ENCODE measurements around the gene KRT37.

Gene KRT37

DNA sequence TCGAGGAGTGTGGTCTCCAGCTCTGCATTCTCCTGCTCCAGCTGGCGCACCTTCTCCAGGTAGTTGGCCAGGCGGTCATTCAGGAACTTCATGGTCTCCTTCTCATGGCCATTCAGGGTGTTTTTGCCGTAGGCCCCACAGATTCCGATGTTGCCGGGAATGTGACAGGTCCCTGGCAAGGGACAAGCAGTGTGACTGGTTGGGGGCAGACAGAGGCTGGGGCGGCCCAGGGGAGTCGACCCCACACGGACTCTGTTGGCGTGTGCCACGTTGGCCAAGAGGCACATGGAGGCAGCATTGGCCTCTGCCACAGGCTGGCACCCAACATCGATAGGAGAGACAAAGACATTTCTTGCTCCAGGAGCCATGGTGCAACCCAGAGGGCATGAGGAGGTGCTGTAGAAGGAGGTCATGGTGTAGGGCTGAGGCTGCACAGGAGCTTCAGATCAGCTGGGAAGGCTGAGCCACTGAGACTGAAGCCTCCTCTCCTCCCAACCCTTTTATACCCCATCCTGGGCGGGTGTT lies at the start of gene KRT37:
TSS of gene KRT37 (minus strand) at position 475 of the 525 bp plus-strand sequence. CDS start at position 413, 62 bp downstream.
- Mint-ChIP-seq H3K4me1 (ENCODE audit: low read depth) (peaks cover 8% of the 10 kb centered on the region), H3K4me3 (no peak within 1 kb of the TSS), H3K27me3 (no peaks in the 10 kb centered on the region), H3K9me3 (ENCODE audit: low read depth) (no peaks in the 10 kb centered on the region), H3K27ac (no peak within 1 kb of the TSS), H3K36me3 (peaks cover 2% of the 10 kb centered on the region)

DNA sequence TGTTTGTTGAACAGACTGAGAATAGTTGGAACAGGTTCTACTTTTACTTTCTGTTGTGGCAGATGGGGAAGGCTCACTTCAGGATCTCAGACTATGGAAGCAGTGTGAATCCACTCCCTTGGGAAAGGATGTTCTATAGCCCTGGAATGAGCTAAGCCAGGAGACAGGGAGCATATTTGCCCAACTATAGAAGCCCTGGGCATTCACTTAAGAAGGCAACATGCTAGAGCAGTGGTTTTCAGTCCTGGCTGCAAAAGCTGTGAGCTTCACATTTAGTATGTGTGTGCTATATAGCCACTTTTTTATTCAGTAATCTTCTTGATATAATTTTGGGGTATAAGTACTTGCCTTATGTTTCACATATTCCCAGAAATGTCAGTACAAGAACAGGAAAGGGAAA lies 44.0 kb upstream of the KRT37 start:
- no peak overlapping the region for H3K4me3 Mint-ChIP-seq
- H3K27me3 Mint-ChIP-seq, result no peaks in the 10 kb centered on the region
- H3K9me3 Mint-ChIP-seq (ENCODE audit: low read depth), result no peaks in the 10 kb centered on the region
- H3K4me1 Mint-ChIP-seq (ENCODE audit: low read depth), result no peaks in the 10 kb centered on the region
- H3K27ac Mint-ChIP-seq, result no peak overlapping the region
- H3K36me3 Mint-ChIP-seq, result peaks cover 6% of the 10 kb centered on the region

DNA sequence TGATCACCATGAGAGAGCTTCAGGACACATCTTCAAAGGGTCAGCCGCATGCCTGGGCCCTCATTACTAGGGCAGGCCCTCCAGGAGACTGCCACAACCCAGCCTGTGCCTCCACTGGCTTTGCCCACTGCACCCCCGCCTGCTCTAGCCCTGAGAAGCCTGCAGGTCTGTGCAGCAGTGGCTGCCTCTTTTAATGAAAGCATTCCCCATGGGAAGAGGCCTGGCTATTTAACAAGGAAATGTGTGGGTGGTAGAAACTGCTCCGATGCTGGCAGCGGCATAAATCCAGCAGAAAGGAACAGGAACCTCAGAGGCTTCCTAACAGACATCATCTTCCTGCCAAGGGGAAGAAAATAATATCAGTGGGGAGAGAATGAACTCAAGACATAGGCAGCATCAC lies 43.2 kb upstream of the KRT37 start:
- no peaks in the 10 kb centered on the region for H3K9me3 Mint-ChIP-seq (ENCODE audit: low read depth)
- H3K27me3 Mint-ChIP-seq, result no peaks in the 10 kb centered on the region
- H3K4me1 Mint-ChIP-seq (ENCODE audit: low read depth), result no peaks in the 10 kb centered on the region
- H3K27ac Mint-ChIP-seq, result no peak overlapping the region
- H3K4me3 Mint-ChIP-seq, result no peak overlapping the region
- peaks cover 3% of the 10 kb centered on the region for H3K36me3 Mint-ChIP-seq

DNA sequence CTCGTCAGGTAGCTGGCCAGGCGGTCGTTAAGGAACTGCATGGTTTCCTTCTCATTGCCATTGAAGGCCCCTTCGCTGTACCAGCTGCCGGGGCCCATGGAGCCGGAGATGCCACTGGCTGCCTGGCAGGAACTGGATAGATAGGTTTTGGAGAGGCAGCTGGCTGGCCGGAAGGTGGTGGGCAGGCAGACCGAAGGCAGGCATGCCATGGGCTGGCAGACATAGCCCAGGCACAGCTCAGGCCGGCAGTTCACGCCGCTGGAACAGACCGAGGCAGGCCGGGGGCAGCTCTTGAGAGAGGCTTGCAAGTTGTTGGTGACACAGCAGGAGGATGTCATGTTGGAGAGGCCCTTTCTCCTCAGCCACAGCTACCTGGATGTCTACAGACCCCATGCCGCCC lies 42.6 kb upstream of the KRT37 start, which contains the start of gene KRT32:
TSS of gene KRT32 (minus strand) at position 399 of the 400 bp plus-strand sequence. CDS start at position 338, 61 bp downstream.
- H3K9me3 Mint-ChIP-seq (ENCODE audit: low read depth), result no peaks in the 10 kb centered on the region
- no peaks in the 10 kb centered on the region for H3K4me1 Mint-ChIP-seq (ENCODE audit: low read depth)
- H3K27ac Mint-ChIP-seq, result no peak within 1 kb of the TSS
- no peaks in the 10 kb centered on the region for H3K27me3 Mint-ChIP-seq
- no peak within 1 kb of the TSS for H3K4me3 Mint-ChIP-seq
- H3K36me3 Mint-ChIP-seq, result peaks cover 3% of the 10 kb centered on the region

DNA sequence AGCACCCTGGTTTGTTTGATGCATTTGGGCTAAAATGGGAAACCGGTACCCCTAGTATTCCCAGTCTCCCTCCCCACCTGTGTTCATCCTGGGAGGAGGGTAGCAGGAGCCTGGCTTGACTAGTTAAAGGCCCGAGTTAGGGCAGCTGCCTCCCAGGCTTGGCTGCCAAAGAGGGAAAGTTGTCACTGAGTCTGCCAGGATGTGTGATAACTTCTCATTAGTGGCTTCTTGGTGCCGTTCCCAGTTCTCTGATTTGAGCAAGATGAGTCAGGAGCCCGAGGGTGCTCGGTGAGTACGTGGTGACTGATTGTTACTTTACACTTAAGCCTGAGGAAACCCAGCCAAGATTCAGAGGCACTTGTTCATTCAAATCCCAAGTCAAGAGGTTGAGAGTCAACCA lies 40.3 kb upstream of the KRT37 start:
- Mint-ChIP-seq H3K9me3 (ENCODE audit: low read depth) (no peaks in the 10 kb centered on the region), H3K4me3 (no peak overlapping the region), H3K27me3 (no peaks in the 10 kb centered on the region), H3K4me1 (ENCODE audit: low read depth) (no peaks in the 10 kb centered on the region), H3K27ac (no peak overlapping the region), H3K36me3 (no peaks in the 10 kb centered on the region)

DNA sequence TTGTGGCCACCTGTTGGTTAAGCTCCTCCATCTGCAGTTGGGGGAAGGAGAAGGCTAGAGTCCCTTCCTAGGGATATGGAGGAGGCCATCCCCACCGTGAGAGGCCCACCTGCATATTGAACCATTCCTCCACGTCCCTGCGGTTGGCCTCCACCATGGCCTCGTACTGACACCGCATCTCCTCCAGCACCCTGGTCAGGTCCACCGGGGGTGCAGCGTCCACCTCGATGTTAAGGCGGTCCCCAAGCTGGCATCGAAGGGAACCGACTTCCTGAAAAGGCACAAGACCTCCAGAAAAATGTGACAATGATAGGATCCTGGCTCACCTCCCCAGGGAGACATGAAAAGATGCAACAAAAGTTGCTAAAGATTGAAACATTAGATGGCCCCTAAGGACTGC lies 39.8 kb upstream of the KRT37 start:
- Mint-ChIP-seq H3K27ac (no peak overlapping the region), H3K9me3 (ENCODE audit: low read depth) (no peaks in the 10 kb centered on the region), H3K4me3 (no peak overlapping the region), H3K27me3 (no peaks in the 10 kb centered on the region), H3K36me3 (no peaks in the 10 kb centered on the region), H3K4me1 (ENCODE audit: low read depth) (no peaks in the 10 kb centered on the region)

DNA sequence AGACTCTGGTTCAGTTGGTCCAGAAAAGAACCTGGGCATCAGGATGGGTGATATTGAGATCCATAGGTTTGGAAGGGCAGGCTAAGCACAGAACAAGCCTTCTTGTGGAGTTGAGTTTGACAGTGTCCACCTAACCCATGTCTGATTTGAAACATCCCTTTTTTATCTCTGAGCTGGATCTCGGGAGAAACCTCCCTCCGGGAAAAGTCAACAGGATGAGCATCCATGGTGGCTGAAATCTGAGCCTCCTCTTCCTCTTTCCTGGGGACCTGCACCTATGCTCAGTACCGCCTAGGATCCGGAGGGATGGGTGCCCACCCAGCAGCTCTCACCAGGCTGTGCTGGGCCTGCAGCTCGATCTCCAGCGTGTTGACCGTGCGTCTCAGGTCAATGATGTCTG lies 39.4 kb upstream of the KRT37 start:
- H3K9me3 Mint-ChIP-seq (ENCODE audit: low read depth), result no peaks in the 10 kb centered on the region
- H3K4me3 Mint-ChIP-seq, result no peak overlapping the region
- no peak overlapping the region for H3K27ac Mint-ChIP-seq
- no peaks in the 10 kb centered on the region for H3K27me3 Mint-ChIP-seq
- no peaks in the 10 kb centered on the region for H3K4me1 Mint-ChIP-seq (ENCODE audit: low read depth)
- H3K36me3 Mint-ChIP-seq, result no peaks in the 10 kb centered on the region

DNA sequence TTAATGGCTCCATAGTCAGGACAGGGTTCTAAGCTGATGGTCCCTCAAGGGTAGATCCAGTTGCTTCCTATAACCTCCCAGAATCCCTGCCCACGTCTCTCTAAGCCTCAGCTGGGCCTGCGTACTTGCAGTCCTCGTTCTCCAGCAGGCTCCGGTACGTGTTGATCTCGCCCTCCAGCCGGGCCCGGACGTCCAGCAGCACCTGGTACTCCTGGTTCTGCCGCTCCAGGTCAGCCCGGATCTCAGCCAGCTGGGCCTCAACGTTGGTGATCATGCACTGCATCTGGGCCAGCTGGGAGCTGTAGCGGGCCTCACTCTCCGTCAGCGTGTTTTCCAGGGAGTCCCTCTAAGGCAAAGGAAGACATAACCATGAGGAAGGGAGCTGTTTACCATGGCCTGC lies 38.3 kb upstream of the KRT37 start:
- H3K4me1 Mint-ChIP-seq (ENCODE audit: low read depth), result no peaks in the 10 kb centered on the region
- H3K27me3 Mint-ChIP-seq, result no peaks in the 10 kb centered on the region
- no peak overlapping the region for H3K27ac Mint-ChIP-seq
- H3K4me3 Mint-ChIP-seq, result no peak overlapping the region
- H3K9me3 Mint-ChIP-seq (ENCODE audit: low read depth), result no peaks in the 10 kb centered on the region
- no peaks in the 10 kb centered on the region for H3K36me3 Mint-ChIP-seq

DNA sequence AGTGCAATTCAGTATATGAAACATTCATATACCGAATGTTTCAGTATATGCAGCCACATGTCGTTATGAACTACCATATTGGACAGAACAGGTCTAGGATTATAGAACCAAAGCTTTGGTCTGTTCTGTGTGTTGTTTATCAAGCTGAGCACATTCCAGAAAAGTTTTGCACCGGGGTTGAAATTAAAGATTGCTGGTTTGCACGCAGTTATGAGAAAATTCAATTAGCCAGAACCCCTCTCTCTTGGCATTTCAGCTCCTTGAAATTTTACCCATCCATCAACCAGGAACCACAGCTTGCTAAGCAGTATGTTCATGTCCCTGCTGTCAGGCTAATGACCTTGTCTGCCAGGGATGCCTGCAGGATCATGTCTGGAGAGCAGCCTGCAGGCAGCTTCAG lies 33.3 kb upstream of the KRT37 start:
- no peaks in the 10 kb centered on the region for H3K27me3 Mint-ChIP-seq
- H3K36me3 Mint-ChIP-seq, result no peaks in the 10 kb centered on the region
- no peaks in the 10 kb centered on the region for H3K4me1 Mint-ChIP-seq (ENCODE audit: low read depth)
- no peaks in the 10 kb centered on the region for H3K9me3 Mint-ChIP-seq (ENCODE audit: low read depth)
- H3K4me3 Mint-ChIP-seq, result no peak overlapping the region
- H3K27ac Mint-ChIP-seq, result no peak overlapping the region

DNA sequence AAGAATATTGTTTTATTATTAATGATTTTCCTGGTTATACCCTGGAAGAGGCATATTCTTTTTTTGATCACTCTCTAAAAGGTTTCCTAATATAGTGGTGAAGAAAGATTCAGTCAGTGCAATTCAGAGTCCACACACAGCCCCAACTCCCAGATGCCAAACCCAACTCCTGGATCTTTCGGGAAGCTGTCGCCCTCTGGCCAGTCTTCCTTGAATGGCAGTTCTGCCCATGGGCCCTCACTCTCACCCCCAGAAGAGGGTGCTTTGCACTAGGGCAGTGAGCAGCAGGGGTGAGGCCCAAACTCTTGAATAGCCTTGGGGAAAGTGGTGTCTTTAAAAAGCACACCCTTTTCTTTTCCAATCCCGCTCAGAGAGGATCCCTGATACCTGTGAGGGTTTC lies 31.8 kb upstream of the KRT37 start:
- Mint-ChIP-seq H3K27me3 (no peaks in the 10 kb centered on the region), H3K9me3 (ENCODE audit: low read depth) (no peaks in the 10 kb centered on the region)

DNA sequence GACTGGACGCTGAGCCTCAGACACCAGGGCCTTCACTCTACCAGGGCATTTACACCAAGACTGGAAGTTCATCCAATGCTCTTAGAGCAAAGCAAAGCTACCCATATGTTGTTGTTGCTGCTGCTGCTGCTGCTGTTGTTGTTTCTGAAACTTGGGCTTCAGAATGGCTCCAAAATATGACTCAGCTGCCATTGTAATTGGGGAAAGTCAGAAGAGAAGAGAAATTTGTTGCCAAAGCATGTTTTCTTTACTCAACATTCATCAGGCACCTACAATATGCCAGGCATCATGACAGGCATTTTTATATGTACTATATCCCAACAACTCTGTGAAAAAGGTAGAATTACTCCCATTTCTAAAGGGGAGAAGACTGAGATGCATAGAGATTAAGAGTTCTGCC lies 30.9 kb upstream of the KRT37 start:
- Mint-ChIP-seq H3K27me3 (no peaks in the 10 kb centered on the region), H3K4me1 (ENCODE audit: low read depth) (no peaks in the 10 kb centered on the region), H3K4me3 (no peak overlapping the region), H3K27ac (no peak overlapping the region), H3K36me3 (no peaks in the 10 kb centered on the region), H3K9me3 (ENCODE audit: low read depth) (no peaks in the 10 kb centered on the region)

More for the DNA sequence above, 31.8 kb upstream of the KRT37 start:
- Mint-ChIP-seq H3K27ac (no peak overlapping the region), H3K4me3 (no peak overlapping the region), H3K4me1 (ENCODE audit: low read depth) (no peaks in the 10 kb centered on the region), H3K36me3 (no peaks in the 10 kb centered on the region)

DNA sequence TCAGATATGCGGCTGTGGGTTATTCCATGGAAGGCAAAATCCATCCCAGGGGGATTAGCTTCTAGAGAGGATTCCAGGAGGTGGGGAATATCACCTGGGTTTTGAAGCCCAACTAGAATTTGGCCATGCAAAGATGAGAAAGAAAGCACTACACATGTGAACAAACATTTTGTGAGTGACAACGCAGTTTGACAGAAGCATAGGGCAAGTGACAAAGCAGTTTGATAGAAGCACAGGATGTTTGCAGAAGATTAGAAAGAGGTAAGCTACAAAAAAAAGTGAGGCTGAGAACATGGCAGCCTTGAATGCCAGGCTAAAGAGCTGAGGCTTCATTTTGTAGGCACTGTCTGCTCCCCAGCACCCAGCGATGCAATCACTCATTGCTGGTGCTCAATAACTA lies 28.7 kb upstream of the KRT37 start:
- Mint-ChIP-seq H3K27me3 (no peaks in the 10 kb centered on the region), H3K36me3 (no peaks in the 10 kb centered on the region), H3K9me3 (ENCODE audit: low read depth) (no peaks in the 10 kb centered on the region), H3K27ac (no peak overlapping the region), H3K4me3 (no peak overlapping the region), H3K4me1 (ENCODE audit: low read depth) (no peaks in the 10 kb centered on the region)

DNA sequence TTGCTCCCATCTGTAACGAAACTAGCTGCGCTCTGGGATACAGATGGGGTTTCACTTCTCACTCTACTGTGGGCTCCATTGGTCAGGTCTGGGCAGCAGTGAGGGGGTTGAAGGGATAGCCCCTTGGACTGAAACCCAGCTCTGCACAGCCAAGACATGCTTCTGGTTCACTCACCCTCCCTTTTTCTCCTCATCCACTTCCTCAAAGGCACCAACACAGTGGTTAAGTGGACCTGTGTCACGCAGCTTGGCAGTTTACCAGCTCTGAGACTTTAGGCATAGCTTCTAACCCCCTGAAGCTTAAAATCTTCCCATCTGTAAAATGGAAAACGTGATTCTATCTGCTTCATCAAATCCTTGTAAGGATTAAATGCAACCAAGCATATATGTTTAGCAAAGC lies 27.9 kb upstream of the KRT37 start:
- Mint-ChIP-seq H3K4me1 (ENCODE audit: low read depth) (no peaks in the 10 kb centered on the region), H3K27ac (no peak overlapping the region), H3K36me3 (no peaks in the 10 kb centered on the region), H3K9me3 (ENCODE audit: low read depth) (no peaks in the 10 kb centered on the region), H3K4me3 (no peak overlapping the region), H3K27me3 (no peaks in the 10 kb centered on the region)

DNA sequence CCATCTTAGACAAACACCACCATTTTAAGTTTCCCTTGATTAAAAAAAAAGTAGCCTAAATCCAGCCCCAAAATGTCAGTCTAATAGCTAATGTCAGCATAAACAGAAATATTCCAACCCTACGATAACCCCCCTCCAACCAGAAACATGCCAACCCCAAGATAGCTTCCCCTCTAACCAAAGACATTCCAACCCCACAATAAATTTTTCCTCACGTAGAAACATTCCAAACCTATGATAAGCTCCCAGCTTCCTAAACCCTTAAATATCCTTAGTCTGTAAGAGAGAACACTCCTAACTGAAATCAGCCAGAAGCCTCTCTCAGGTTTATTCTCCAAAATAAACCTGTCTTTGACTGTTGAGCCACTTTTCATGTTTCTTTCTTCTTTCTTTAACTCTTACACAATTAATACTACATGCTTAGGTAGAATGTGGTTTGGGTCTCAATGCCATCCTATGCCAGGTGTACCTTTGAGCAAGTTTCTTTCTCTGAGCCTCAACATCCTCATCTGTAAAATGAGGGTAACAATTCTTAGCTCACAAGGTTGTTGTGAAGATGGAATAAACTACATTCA lies 26.9 kb upstream of the KRT37 start:
- no peaks in the 10 kb centered on the region for H3K4me1 Mint-ChIP-seq (ENCODE audit: low read depth)
- no peaks in the 10 kb centered on the region for H3K27me3 Mint-ChIP-seq
- no peaks in the 10 kb centered on the region for H3K9me3 Mint-ChIP-seq (ENCODE audit: low read depth)
- no peak overlapping the region for H3K4me3 Mint-ChIP-seq
- no peaks in the 10 kb centered on the region for H3K36me3 Mint-ChIP-seq
- H3K27ac Mint-ChIP-seq, result no peak overlapping the region

DNA sequence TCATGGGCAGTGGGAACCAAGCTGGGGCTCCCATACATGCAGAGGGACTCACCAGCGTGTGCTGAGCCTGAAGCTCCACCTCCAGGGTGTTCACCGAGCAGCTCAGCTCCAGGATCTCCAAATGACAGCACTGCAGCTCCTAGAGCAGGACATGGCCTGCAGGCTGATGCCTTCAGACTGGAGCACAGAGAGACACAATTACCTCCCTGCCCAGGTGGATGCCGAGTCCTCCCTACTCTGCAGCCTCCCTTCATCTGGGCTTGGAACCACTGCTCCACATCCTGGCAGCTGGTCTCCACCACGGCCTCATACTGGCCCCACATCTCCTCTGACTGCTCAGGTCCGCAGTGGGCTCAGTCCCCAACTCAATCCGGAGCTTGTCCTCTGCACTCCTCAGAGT lies 24.6 kb upstream of the KRT37 start:
- Mint-ChIP-seq H3K4me1 (ENCODE audit: low read depth) (no peaks in the 10 kb centered on the region), H3K27ac (no peak overlapping the region), H3K9me3 (ENCODE audit: low read depth) (no peaks in the 10 kb centered on the region), H3K4me3 (no peak overlapping the region), H3K27me3 (no peaks in the 10 kb centered on the region), H3K36me3 (no peaks in the 10 kb centered on the region)

DNA sequence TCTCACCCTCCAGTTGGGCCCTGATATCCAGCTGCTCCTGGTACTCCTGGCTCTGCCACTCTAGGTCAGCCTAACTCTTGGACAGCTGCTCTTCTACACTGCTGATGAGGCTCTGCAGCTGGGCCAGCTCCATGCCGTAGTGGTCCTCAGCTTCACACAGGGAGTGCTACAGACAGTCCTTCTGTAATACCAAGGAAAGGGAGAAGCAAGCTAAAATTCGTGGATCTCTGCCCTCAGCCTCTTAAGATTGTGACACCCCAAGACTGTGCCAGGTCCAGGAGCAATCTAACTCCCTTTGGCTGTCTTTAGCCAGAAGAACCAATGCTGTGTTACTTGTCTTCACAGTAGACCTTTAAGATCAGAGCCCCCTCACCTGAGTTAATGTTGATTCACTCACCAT lies 24.1 kb upstream of the KRT37 start:
- Mint-ChIP-seq H3K36me3 (no peaks in the 10 kb centered on the region), H3K9me3 (ENCODE audit: low read depth) (no peaks in the 10 kb centered on the region), H3K27ac (no peak overlapping the region), H3K4me1 (ENCODE audit: low read depth) (no peaks in the 10 kb centered on the region), H3K27me3 (no peaks in the 10 kb centered on the region), H3K4me3 (no peak overlapping the region)

Measured in activated naive CD8-positive, alpha-beta T cell (primary cell).